Measurements from ENCODE around the gene RTKN2.

RTKN2 gene

GRCh38 chr10:62153191-62153590, 115.5 kb downstream of the RTKN2 start:
- Mint-ChIP-seq H3K27me3 (ENCODE audit: low read depth) (peaks cover 7% of the 10 kb centered on the region), H3K4me1 (no peaks in the 10 kb centered on the region), H3K9me3 (peaks cover 3% of the 10 kb centered on the region), H3K36me3 (ENCODE audit: low read depth) (no peaks in the 10 kb centered on the region), H3K27ac (no peak overlapping the region), H3K4me3 (no peak overlapping the region)
- TF ChIP-seq CTCF (IDR thresholded peaks at IDR 0.05; ENCODE audit: unreplicated experiment in 3 of 3): no peak

GRCh38 chr10:62149621-62150020, 119.0 kb downstream of the RTKN2 start:
- Mint-ChIP-seq H3K36me3 (ENCODE audit: low read depth) (no peaks in the 10 kb centered on the region), H3K27me3 (ENCODE audit: low read depth) (peaks cover 7% of the 10 kb centered on the region), H3K4me3 (no peak overlapping the region), H3K27ac (no peak overlapping the region), H3K4me1 (no peaks in the 10 kb centered on the region), H3K9me3 (no peaks in the 10 kb centered on the region)
- no peak for TF ChIP-seq CTCF (IDR thresholded peaks at IDR 0.05; ENCODE audit: unreplicated experiment in 3 of 3)

- no peak for TF ChIP-seq CTCF (IDR thresholded peaks at IDR 0.05; ENCODE audit: unreplicated experiment in 3 of 3)
- H3K9me3 Mint-ChIP-seq: peaks cover 3% of the 10 kb centered on the region
- H3K4me1 Mint-ChIP-seq: no peaks in the 10 kb centered on the region
- H3K27ac Mint-ChIP-seq: no peak overlapping the region
- H3K4me3 Mint-ChIP-seq: no peak overlapping the region
- H3K27me3 Mint-ChIP-seq (ENCODE audit: low read depth): peaks cover 4% of the 10 kb centered on the region
- H3K36me3 Mint-ChIP-seq (ENCODE audit: low read depth): no peaks in the 10 kb centered on the region
These were observed 120.5 kb downstream of the RTKN2 start for GRCh38 chr10:62148155-62148554.

GRCh38 chr10:62147425-62147824, 121.2 kb downstream of the RTKN2 start:
- H3K36me3 Mint-ChIP-seq (ENCODE audit: low read depth): peaks cover 3% of the 10 kb centered on the region
- no peaks in the 10 kb centered on the region for H3K4me1 Mint-ChIP-seq
- peaks cover 10% of the 10 kb centered on the region for H3K9me3 Mint-ChIP-seq
- H3K27ac Mint-ChIP-seq: no peak overlapping the region
- TF ChIP-seq CTCF (IDR thresholded peaks at IDR 0.05; ENCODE audit: unreplicated experiment in 3 of 3): no peak
- no peak overlapping the region for H3K4me3 Mint-ChIP-seq
- H3K27me3 Mint-ChIP-seq (ENCODE audit: low read depth): peaks cover 4% of the 10 kb centered on the region

GRCh38 chr10:62136931-62137330, 131.7 kb downstream of the RTKN2 start:
- peaks cover 16% of the 10 kb centered on the region for H3K9me3 Mint-ChIP-seq
- H3K4me3 Mint-ChIP-seq: no peak overlapping the region
- H3K27ac Mint-ChIP-seq: no peak overlapping the region
- H3K27me3 Mint-ChIP-seq (ENCODE audit: low read depth): peaks cover 4% of the 10 kb centered on the region
- no peak for TF ChIP-seq CTCF (IDR thresholded peaks at IDR 0.05; ENCODE audit: unreplicated experiment in 3 of 3)
- no peaks in the 10 kb centered on the region for H3K36me3 Mint-ChIP-seq (ENCODE audit: low read depth)
- H3K4me1 Mint-ChIP-seq: no peaks in the 10 kb centered on the region

- no peak overlapping the region for H3K27ac Mint-ChIP-seq
- H3K27me3 Mint-ChIP-seq (ENCODE audit: low read depth): no peaks in the 10 kb centered on the region
- TF ChIP-seq CTCF (IDR thresholded peaks at IDR 0.05; ENCODE audit: unreplicated experiment in 3 of 3): no peak
These were observed 135.0 kb downstream of the RTKN2 start for GRCh38 chr10:62133618-62134017.

More at GRCh38 chr10:62133618-62134017, 135.0 kb downstream of the RTKN2 start:
- H3K4me3 Mint-ChIP-seq: no peak overlapping the region
- H3K36me3 Mint-ChIP-seq (ENCODE audit: low read depth): peaks cover 3% of the 10 kb centered on the region
- no peaks in the 10 kb centered on the region for H3K4me1 Mint-ChIP-seq
- peaks cover 18% of the 10 kb centered on the region for H3K9me3 Mint-ChIP-seq

Data from nephron (organoid).